ENCODE data around the gene IL3. TPM values are rescaled to one million over a fixed set of nuclear protein-coding genes. Genes with fewer than 3 reads are reported as not detected.

IL3 gene
- total RNA-seq, 1 donor from 2014 or later = not detected

DNA sequence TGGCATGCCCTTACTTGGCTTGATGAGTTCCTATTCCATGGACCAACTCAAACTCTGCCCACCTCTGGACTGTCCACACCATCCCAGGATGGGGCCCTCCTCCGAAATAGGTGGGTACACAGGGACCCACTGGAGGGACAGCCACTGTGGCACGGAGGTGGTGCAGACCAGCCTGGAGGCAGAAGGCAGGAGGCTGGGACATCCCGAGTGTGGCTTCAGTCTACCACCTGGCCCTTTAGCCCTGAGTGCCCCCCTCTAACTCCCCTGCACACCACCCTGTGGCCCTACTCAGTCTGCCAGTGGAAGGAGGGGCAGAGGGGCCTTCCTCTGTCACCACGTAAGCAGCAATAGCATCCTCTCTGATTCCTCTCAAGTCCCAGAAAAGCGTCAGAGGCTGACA, 3.7 kb downstream of the IL3 start:
- H3K4me3 Mint-ChIP-seq (ENCODE audit: unreplicated experiment) = no peak overlapping the region
- TF ChIP-seq EZH2 (IDR thresholded peaks at IDR 0.05; ENCODE audit: insufficient read depth, low read length) = no peak
- TF ChIP-seq, protein P1, sequence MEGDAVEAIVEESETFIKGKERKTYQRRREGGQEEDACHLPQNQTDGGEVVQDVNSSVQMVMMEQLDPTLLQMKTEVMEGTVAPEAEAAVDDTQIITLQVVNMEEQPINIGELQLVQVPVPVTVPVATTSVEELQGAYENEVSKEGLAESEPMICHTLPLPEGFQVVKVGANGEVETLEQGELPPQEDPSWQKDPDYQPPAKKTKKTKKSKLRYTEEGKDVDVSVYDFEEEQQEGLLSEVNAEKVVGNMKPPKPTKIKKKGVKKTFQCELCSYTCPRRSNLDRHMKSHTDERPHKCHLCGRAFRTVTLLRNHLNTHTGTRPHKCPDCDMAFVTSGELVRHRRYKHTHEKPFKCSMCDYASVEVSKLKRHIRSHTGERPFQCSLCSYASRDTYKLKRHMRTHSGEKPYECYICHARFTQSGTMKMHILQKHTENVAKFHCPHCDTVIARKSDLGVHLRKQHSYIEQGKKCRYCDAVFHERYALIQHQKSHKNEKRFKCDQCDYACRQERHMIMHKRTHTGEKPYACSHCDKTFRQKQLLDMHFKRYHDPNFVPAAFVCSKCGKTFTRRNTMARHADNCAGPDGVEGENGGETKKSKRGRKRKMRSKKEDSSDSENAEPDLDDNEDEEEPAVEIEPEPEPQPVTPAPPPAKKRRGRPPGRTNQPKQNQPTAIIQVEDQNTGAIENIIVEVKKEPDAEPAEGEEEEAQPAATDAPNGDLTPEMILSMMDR (IDR thresholded peaks at IDR 0.05; ENCODE audit: insufficient read depth, low read depth, low read length) = no peak
- no peak overlapping the region for H2AFZ ChIP-seq (ENCODE audit: low read depth, low read length)
- FAIRE-seq = no peak
- DNase-seq (ENCODE audit: low read depth) = no peak
- no peak overlapping the region for H3K4me2 ChIP-seq (ENCODE audit: low read length)
- no peak overlapping the region for H3K4me3 ChIP-seq (ENCODE audit: insufficient read depth, low read depth, low read length)
- peaks cover 5% of the 10 kb centered on the region for H3K9me3 Mint-ChIP-seq (ENCODE audit: unreplicated experiment)
- H3K4me1 Mint-ChIP-seq (ENCODE audit: low read depth, unreplicated experiment) = no peaks in the 10 kb centered on the region
- H3K9ac ChIP-seq (ENCODE audit: low read length) = no peak overlapping the region
- no peaks in the 10 kb centered on the region for H3K27me3 ChIP-seq (ENCODE audit: insufficient read depth, low read length)
- no peak overlapping the region for H3K27ac Mint-ChIP-seq (ENCODE audit: unreplicated experiment)
- H3K27ac ChIP-seq (ENCODE audit: low read depth, low read length) = no peak overlapping the region
- no peaks in the 10 kb centered on the region for H3K36me3 Mint-ChIP-seq (ENCODE audit: low read depth, unreplicated experiment)
- H3K9me3 ChIP-seq (ENCODE audit: insufficient read depth, low read depth, low read length) = no peaks in the 10 kb centered on the region
- no peaks in the 10 kb centered on the region for H3K79me2 ChIP-seq (ENCODE audit: insufficient read depth, low read length)
- H4K20me1 ChIP-seq (ENCODE audit: insufficient read depth, low read length) = no peaks in the 10 kb centered on the region
- H3K36me3 ChIP-seq (ENCODE audit: insufficient read depth, low read length) = no peaks in the 10 kb centered on the region
- no peaks in the 10 kb centered on the region for H3K4me1 ChIP-seq (ENCODE audit: insufficient read depth, low read length)
- peaks cover 24% of the 10 kb centered on the region for H3K27me3 Mint-ChIP-seq (ENCODE audit: low read depth, unreplicated experiment)

DNA sequence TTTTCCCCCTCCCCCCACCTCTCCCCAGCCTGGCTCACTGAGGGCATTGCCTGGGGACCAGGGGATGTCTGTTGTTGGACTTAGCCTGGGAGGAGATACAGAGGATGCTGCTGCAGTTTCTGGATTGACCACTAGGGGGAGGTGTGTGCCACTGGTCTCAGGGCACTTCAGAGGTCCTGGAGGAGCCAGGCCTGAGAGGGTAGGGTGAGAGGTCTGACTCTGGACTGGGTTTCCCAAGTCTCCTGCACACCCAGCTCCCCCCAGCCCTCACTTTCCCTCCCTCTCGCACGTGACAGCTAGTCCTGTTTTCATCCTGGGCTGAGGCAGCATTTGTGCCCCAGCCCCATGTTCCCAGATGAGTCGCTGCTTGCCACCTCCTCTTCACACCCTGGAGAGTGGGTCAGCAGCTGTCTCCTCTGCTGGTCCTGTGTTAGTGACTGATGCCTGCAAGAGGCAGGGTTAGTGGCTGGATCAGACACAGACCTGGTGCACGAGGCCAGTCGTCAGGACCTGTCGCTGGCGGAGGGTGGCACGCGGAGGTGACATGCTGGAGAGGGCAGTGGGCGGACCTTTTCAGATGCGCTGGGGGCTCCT, 4.4 kb downstream of the IL3 start:
- Histone ChIP-seq H3K79me2 (ENCODE audit: insufficient read depth, low read length) (no peaks in the 10 kb centered on the region), H3K36me3 (ENCODE audit: insufficient read depth, low read length) (no peaks in the 10 kb centered on the region), H3K4me1 (ENCODE audit: insufficient read depth, low read length) (no peaks in the 10 kb centered on the region), H4K20me1 (ENCODE audit: insufficient read depth, low read length) (no peaks in the 10 kb centered on the region), H3K9ac (ENCODE audit: low read length) (no peak overlapping the region), H2AFZ (ENCODE audit: low read depth, low read length) (no peak overlapping the region), H3K27ac (ENCODE audit: low read depth, low read length) (no peak overlapping the region), H3K9me3 (ENCODE audit: insufficient read depth, low read depth, low read length) (no peaks in the 10 kb centered on the region), H3K27me3 (ENCODE audit: insufficient read depth, low read length) (no peaks in the 10 kb centered on the region), H3K4me2 (ENCODE audit: low read length) (no peak overlapping the region), H3K4me3 (ENCODE audit: insufficient read depth, low read depth, low read length) (no peak overlapping the region)
- TF ChIP-seq, protein P1 (IDR thresholded peaks at IDR 0.05; ENCODE audit: insufficient read depth, low read depth, low read length) = peak; percentile 90
- TF ChIP-seq EZH2 (IDR thresholded peaks at IDR 0.05; ENCODE audit: insufficient read depth, low read length) = no peak
- H3K9me3 Mint-ChIP-seq (ENCODE audit: unreplicated experiment) = peaks cover under 1% of the 10 kb centered on the region
- peaks cover 21% of the 10 kb centered on the region for H3K27me3 Mint-ChIP-seq (ENCODE audit: low read depth, unreplicated experiment)
- FAIRE-seq (no peak), DNase-seq (ENCODE audit: low read depth) (peak; percentile 26)
- H3K27ac Mint-ChIP-seq (ENCODE audit: unreplicated experiment) = no peak overlapping the region
- H3K4me1 Mint-ChIP-seq (ENCODE audit: low read depth, unreplicated experiment) = no peaks in the 10 kb centered on the region
- H3K4me3 Mint-ChIP-seq (ENCODE audit: unreplicated experiment) = no peak overlapping the region
- no peaks in the 10 kb centered on the region for H3K36me3 Mint-ChIP-seq (ENCODE audit: low read depth, unreplicated experiment)

DNA sequence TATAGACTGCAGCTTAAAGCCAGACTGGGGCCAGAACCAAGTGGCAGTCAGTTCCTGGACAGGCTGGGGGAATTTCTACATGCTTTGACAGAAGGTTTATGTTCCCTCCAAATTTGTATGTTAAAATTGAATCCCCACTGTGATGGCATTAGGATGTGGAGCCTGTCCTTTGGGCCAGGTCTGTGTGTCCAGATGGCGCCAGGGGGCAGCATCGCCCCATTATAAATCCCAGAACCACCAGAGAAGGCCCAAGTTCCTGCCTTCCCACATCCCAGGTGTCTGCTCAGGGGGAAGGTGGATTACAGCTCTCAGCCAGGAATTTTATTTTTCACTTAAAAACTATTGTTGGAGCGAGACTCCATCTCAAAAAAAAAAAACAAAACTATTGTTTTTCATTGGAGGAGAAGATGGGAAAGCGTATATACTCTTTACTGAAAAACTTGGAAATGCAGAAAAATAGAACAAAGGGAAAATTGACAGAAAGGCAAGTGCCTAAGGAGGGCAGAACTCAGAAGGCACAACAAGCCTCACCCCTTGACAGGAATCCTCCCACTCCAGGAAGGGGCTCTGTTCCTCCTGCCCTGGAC, 5.0 kb downstream of the IL3 start:
- no peak overlapping the region for H2AFZ ChIP-seq (ENCODE audit: low read depth, low read length)
- no peaks in the 10 kb centered on the region for H3K27me3 ChIP-seq (ENCODE audit: insufficient read depth, low read length)
- no peak overlapping the region for H3K9ac ChIP-seq (ENCODE audit: low read length)
- H3K4me1 ChIP-seq (ENCODE audit: insufficient read depth, low read length) = peaks cover 2% of the 10 kb centered on the region
- Mint-ChIP-seq H3K4me3 (ENCODE audit: unreplicated experiment) (no peak overlapping the region), H3K36me3 (ENCODE audit: low read depth, unreplicated experiment) (no peaks in the 10 kb centered on the region), H3K4me1 (ENCODE audit: low read depth, unreplicated experiment) (no peaks in the 10 kb centered on the region), H3K27ac (ENCODE audit: unreplicated experiment) (no peak overlapping the region), H3K9me3 (ENCODE audit: unreplicated experiment) (no peaks in the 10 kb centered on the region), H3K27me3 (ENCODE audit: low read depth, unreplicated experiment) (peaks cover 19% of the 10 kb centered on the region)
- H3K9me3 ChIP-seq (ENCODE audit: insufficient read depth, low read depth, low read length) = no peaks in the 10 kb centered on the region
- no peak for FAIRE-seq
- H3K4me2 ChIP-seq (ENCODE audit: low read length) = no peak overlapping the region
- no peak overlapping the region for H3K27ac ChIP-seq (ENCODE audit: low read depth, low read length)
- no peaks in the 10 kb centered on the region for H3K79me2 ChIP-seq (ENCODE audit: insufficient read depth, low read length)
- no peak for TF ChIP-seq EZH2 (IDR thresholded peaks at IDR 0.05; ENCODE audit: insufficient read depth, low read length)
- TF ChIP-seq, protein P1 (IDR thresholded peaks at IDR 0.05; ENCODE audit: insufficient read depth, low read depth, low read length) = peak; percentile 73
- H4K20me1 ChIP-seq (ENCODE audit: insufficient read depth, low read length) = no peaks in the 10 kb centered on the region
- H3K36me3 ChIP-seq (ENCODE audit: insufficient read depth, low read length) = no peaks in the 10 kb centered on the region
- DNase-seq (ENCODE audit: low read depth) = peak; percentile 40
- H3K4me3 ChIP-seq (ENCODE audit: insufficient read depth, low read depth, low read length) = no peak overlapping the region
